Heart left ventricle (tissue), 16 donors: Measurements from ENCODE around the gene LRMDA. TPM values are rescaled to one million over a fixed set of nuclear protein-coding genes. Genes with fewer than 3 reads are reported as not detected.

Experiments used
- ATAC-seq, 4 donors: fragments of 200-7000 bp; cut with Tn5 transposase; one replicate each; pipeline ENCODE4 v1.9.1; 2020 to 2022; ENCODE audit warnings: moderate library complexity in 4 of 4, mild to moderate bottlenecking in 3 of 4, moderate number of reproducible peaks in 1 of 4
- DNase-seq, 5 donors: peaks; one replicate each; pipeline ENCODE4 v3.0.0-alpha.2; 2020
- H3K27ac ChIP-seq, 12 donors: fragments of 200-600 bp; sonication (generic) in 4 of 12; one replicate each; pipeline versions ENCODE4 v1.5.0 to v1.8.0; 2016 to 2022; ENCODE audit warnings: mild to moderate bottlenecking in 2 of 12
- H3K27me3 ChIP-seq, 9 donors: fragments of 200-600 bp; sonication (generic) in 2 of 9; one replicate each; pipeline versions ENCODE4 v1.5.1 to v1.8.0; 2016 to 2022; ENCODE audit warnings: mild to moderate bottlenecking in 3 of 9
- H3K36me3 ChIP-seq, 9 donors: fragments of 200-600 bp; sonication (generic) in 2 of 9; one replicate each; pipeline versions ENCODE4 v1.5.0 to v1.8.0; 2018 to 2022; ENCODE audit warnings: mild to moderate bottlenecking in 2 of 9
- H3K4me1 ChIP-seq, 12 donors: fragments of 200-600 bp; sonication (generic) in 4 of 12; one replicate each; pipeline versions ENCODE4 v1.5.0 to v1.8.0; 2016 to 2022; ENCODE audit warnings: mild to moderate bottlenecking in 3 of 12
- H3K4me3 ChIP-seq, 12 donors: fragments of 200-600 bp; sonication (generic) in 4 of 12; one replicate each; pipeline versions ENCODE4 v1.5.0 to v1.8.0; 2017 to 2022; ENCODE audit warnings: mild to moderate bottlenecking in 9 of 12, moderate library complexity in 4 of 12
- H3K9me3 ChIP-seq, 12 donors: fragments of 200-600 bp; sonication (generic) in 4 of 12; one replicate each; pipeline versions ENCODE4 v1.5.0 to v1.8.0; 2016 to 2022; ENCODE audit warnings: mild to moderate bottlenecking in 1 of 12
- CTCF ChIP-seq, 12 donors: fragments of 200-600 bp; sonication (generic) in 4 of 12; IDR thresholded peaks; one replicate each; pipeline versions ENCODE4 v1.5.0 to v1.8.0; 2018 to 2022; ENCODE audit warnings: antibody characterized with exemption in 12 of 12, mild to moderate bottlenecking in 5 of 12
- POLR2A ChIP-seq, 2 donors: fragments of 450-650 bp; IDR thresholded peaks; one replicate each; pipeline ENCODE4 v1.6.1; 2017; ENCODE audit warnings: antibody characterized with exemption in 2 of 2, mild to moderate bottlenecking in 2 of 2, moderate library complexity in 2 of 2
- WGBS, 4 donors: extraction: QIAGEN DNeasy Blood & Tissue Kit in 2 of 4; methylation state at CpG; one replicate each; pipeline versions ENCODE4 v1.1.5 to v1.1.7; 2013 to 2018; 5-methylcytosine and 5-hydroxymethylcytosine counted together
- intact Hi-C, 10 donors: fragments of 100-400 bp; cut with DNase I; formaldehyde crosslinking; loops; one replicate each; pipeline versions ENCODE4 v1.11.1 to v1.14.2; 2022
- polyA plus RNA-seq, 2 donors: library from polyadenylated mRNA; stranded (reverse); fragments of 200-250 nt; gene quantifications; one replicate each; pipeline ENCODE4 v1.2.3, GENCODE V29; 2013
- total RNA-seq, 9 donors: library from RNA; depleted of rRNA in 2 of 9; stranded (reverse); fragments of >200 nt in 2 of 9; fragmentation: NEBNext Ultra II Directional in 3 of 9; extraction: Animal tissue kit (Norgen Biotek cat#: 25700) in 3 of 9; gene quantifications; one replicate each; pipeline versions ENCODE4 v1.1.0 to v1.2.4, GENCODE V29; 2016 to 2023
- donor health status: ischemic (EF 13 %, LVEDD 7.1; RV severe dilation, severe dysfunction).
- donor health status: healthy with polysubstance abuse.
- donor health status: DM: no; HTN: yes; CAD: no.
- donor health status: DM: no; HTN: no; CAD: no.
- donor health status: ischemic (EF 25% LVEDD 6.9; RV normal size, moderate dysfunction).
- donor health status: ischemic (EF 25% LVEDD 5.7; RV mildly dilated, moderate dysfunction).
- donor health status: healthy.
- donor health status: DM: yes; HTN: yes; CAD: no.
- donor health status: ischemic (EF 35%, LVEDD 5.7; RV mildly dilated, moderate dysfunction).
- donor health status: nonischemic (EF 11% LVEDD 7.7; RV severe dilation, severe dysfunction).
- donor health status: DM: yes; HTN: yes; CAD: no.
- donor health status: PGD.
- donor health status: ischemic (EF 29% LVEDD 5.4; RV normal size, mild dysfunction).
- donor health status: nonischemic (EF 23%, LVEDD 6.1; RV moderate dilation, normal function).

Gene LRMDA
- total and polyA plus RNA-seq, 11 donors = 2.4 to 34.4 (median 14.9) TPM

GRCh38 chr10:75722609-75723008 is 291.2 kb downstream of the LRMDA start:
- no peak for TF ChIP-seq CTCF (IDR thresholded peaks at IDR 0.05)
- no peak for TF ChIP-seq POLR2A (IDR thresholded peaks at IDR 0.05)
- WGBS, 4 donors = 97 to 100% (median 98%) methylated on average over 2 of the region's 2 CpGs
- Histone ChIP-seq H3K4me3 (no peak overlapping the region), H3K27ac (no peak overlapping the region), H3K36me3 (no peaks in the 10 kb centered on the region), H3K4me1 (no peaks in the 10 kb centered on the region), H3K9me3 (no peaks in the 10 kb centered on the region), H3K27me3 (no peaks in the 10 kb centered on the region)
- ATAC-seq (no peak), DNase-seq (no peak)
- intact Hi-C loops = no loop called here

- 71 to 74% (median 73%) methylated on average over 9 of the region's 9 CpGs for WGBS, 4 donors
- TF ChIP-seq POLR2A (IDR thresholded peaks at IDR 0.05) (no peak), CTCF (IDR thresholded peaks at IDR 0.05) (no peak)
- ATAC-seq = peak in 1 of 4 donors; percentile 22
- no peak for DNase-seq
- no peaks in the 10 kb centered on the region for H3K27me3 ChIP-seq
- no peak overlapping the region for H3K27ac ChIP-seq
- no peak overlapping the region for H3K4me3 ChIP-seq
- H3K36me3 ChIP-seq = no peaks in the 10 kb centered on the region
- intact Hi-C loops = no loop called here
- H3K9me3 ChIP-seq = no peaks in the 10 kb centered on the region
- H3K4me1 ChIP-seq = no peaks in the 10 kb centered on the region
Observed at GRCh38 chr10:75723319-75723980, 292.0 kb downstream of the LRMDA start.

GRCh38 chr10:75724047-75724446 is 292.6 kb downstream of the LRMDA start:
- ATAC-seq = no peak
- intact Hi-C loops = no loop called here
- 84 to 92% (median 87%) methylated on average over 2 of the region's 2 CpGs for WGBS, 4 donors
- H3K27ac ChIP-seq = no peak overlapping the region
- no peaks in the 10 kb centered on the region for H3K9me3 ChIP-seq
- no peaks in the 10 kb centered on the region for H3K4me1 ChIP-seq
- no peak for DNase-seq
- H3K36me3 ChIP-seq = no peaks in the 10 kb centered on the region
- H3K27me3 ChIP-seq = no peaks in the 10 kb centered on the region
- no peak overlapping the region for H3K4me3 ChIP-seq
- TF ChIP-seq POLR2A (IDR thresholded peaks at IDR 0.05) (no peak), CTCF (IDR thresholded peaks at IDR 0.05) (no peak)

- Histone ChIP-seq H3K4me3 (no peak overlapping the region), H3K27me3 (no peaks in the 10 kb centered on the region), H3K27ac (no peak overlapping the region), H3K4me1 (no peaks in the 10 kb centered on the region), H3K36me3 (no peaks in the 10 kb centered on the region), H3K9me3 (no peaks in the 10 kb centered on the region)
- DNase-seq (no peak), ATAC-seq (no peak)
- TF ChIP-seq CTCF (IDR thresholded peaks at IDR 0.05) (no peak), POLR2A (IDR thresholded peaks at IDR 0.05) (no peak)
- intact Hi-C loops = no loop called here
- 92 to 94% (median 93%) methylated on average over 11 of the region's 11 CpGs for WGBS, 4 donors
Observed at GRCh38 chr10:75726522-75727483, 295.4 kb downstream of the LRMDA start.
